Measurements from ENCODE around the gene MUTYH.
"Not testable (repeated sequence)": the region's sequence is repeated elsewhere in the genome, so short reads cannot be mapped to it uniquely, and the experiment has no call there.

Gene MUTYH

GRCh38 chr1:45339789-45340558, at the start of gene MUTYH, which contains the start of gene TOE1:
MUTYH (minus strand) TSS chr1:45340440; CDS start chr1:45334505, 5,935 bp downstream.
TOE1 (plus strand) TSS chr1:45340170; CDS start chr1:45340253, 83 bp downstream.
- DNase-seq (ENCODE audit: low read depth), result peak; percentile 95

DNA sequence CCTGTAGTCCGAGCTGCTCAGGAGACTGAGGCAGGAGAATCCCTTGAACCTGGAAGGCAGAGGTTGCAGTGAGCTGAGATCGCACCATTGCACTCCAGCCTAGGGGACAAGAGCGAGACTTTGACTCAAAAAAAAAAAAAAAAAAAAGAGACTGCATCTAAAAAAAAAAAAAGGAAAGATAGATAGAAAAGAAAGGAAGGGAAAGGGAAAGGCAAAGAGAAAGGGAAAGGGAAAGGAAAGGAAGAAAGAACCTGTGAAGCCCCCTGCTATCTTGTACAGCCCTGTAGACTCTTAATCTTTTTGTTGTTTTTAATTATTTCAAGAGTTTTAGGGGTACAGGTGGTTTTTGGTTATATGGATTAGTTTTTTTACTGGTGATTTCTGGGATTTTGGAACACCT, 46.0 kb upstream of the MUTYH start:
- no peak for DNase-seq (ENCODE audit: low read depth)

- DNase-seq (ENCODE audit: low read depth), result no peak
These were observed 45.1 kb upstream of the MUTYH start for GRCh38 chr1:45385302-45385701.

- not testable (repeated sequence) for DNase-seq (ENCODE audit: low read depth)
These were observed 44.0 kb upstream of the MUTYH start for GRCh38 chr1:45384213-45384612.

DNA sequence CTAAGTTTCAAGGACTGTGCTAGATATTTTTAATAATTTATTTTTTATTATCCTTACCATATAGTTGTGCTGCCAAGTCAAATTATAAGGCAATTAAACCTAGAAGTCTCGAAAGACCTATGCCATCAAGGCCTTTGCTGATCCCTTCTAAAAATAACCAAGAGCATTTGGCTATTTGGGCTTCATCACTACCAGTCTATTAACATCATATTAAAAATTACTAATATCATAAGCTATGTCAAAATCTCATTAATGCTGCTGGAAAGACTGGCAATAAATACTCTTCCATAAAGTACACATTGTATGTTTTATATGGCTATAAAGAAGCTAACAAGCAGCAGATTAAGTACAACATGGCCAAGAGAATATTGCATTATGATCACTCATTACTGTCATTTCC, 43.0 kb upstream of the MUTYH start:
- DNase-seq (ENCODE audit: low read depth), result no peak

DNA sequence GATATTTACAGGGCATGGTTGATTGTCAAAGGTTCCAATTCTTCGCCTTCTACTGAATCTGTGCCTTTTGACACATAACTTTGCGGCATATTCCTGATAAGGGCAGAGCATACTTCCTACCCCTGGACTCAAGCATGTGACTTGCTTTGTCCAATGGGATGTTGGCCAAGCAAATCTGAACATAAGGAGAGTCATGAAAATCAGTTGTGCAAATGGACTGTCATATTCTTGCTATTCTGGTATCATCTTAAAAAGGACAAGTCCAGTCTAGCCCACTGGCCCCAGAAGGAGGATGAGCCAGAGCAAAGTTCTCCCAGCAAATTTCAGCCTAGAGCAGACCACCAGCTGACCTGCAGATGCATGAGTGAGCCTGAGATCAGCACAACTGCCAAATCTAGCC, 41.0 kb upstream of the MUTYH start:
- DNase-seq (ENCODE audit: low read depth), result no peak

DNA sequence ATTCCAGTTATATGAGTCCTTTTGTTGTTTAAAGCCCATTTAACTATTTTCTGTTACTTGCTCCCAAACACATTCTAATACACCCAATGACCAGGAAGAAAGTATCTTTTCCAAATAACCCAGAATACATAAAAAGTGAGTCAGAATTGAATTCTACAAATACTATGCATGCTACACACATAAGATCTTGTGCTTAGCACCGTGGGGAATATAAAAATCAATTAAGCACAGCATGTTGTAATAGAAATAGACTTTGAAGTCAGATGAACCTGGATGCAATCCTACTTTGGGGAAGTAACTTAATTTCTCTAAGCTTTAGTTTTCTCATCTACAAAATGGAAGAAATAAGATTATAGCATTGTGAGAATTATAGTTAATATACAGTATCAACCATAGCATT, 40.5 kb upstream of the MUTYH start:
- no peak for DNase-seq (ENCODE audit: low read depth)

DNA sequence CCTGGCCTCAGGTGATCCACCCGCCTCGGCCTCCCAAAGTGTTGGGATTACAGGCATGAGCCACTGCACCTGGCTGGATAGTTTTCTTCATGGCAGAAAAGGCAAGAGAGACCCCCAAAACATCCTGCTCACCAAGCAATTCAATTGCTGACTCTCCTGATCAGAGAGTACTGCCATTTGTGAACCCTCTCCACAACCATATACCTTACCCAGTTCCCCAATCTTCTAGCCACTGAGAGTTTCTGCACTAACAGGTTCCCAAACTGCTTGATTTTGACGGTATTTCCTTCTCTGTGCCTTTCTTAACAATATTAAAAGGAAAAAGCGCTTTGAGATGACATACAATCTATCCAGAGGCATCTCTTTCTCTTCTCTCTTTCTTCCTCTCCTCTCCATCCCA, 39.9 kb upstream of the MUTYH start:
- no peak for DNase-seq (ENCODE audit: low read depth)

DNA sequence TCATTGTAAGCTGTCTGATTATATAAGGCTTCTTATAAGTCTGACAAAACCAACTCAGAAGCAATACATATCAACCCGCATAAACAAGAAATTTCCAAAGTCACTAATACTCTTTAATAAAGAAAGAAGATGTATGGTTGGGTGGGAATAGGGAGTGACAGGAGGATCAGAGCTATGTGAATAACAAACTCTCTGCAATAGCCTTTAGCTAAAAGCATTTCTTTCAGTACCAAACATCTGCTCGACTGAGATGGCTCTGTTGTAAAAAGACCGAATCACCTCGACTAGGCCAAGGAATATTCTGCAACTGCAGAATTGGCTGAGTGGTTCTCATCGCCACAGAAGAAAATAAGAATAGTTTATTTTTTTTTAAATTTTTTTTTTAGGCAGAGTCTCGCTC, 39.3 kb upstream of the MUTYH start:
- DNase-seq (ENCODE audit: low read depth), result no peak

GRCh38 chr1:45378184-45378583, 37.9 kb upstream of the MUTYH start:
- no peak for DNase-seq (ENCODE audit: low read depth)

DNA sequence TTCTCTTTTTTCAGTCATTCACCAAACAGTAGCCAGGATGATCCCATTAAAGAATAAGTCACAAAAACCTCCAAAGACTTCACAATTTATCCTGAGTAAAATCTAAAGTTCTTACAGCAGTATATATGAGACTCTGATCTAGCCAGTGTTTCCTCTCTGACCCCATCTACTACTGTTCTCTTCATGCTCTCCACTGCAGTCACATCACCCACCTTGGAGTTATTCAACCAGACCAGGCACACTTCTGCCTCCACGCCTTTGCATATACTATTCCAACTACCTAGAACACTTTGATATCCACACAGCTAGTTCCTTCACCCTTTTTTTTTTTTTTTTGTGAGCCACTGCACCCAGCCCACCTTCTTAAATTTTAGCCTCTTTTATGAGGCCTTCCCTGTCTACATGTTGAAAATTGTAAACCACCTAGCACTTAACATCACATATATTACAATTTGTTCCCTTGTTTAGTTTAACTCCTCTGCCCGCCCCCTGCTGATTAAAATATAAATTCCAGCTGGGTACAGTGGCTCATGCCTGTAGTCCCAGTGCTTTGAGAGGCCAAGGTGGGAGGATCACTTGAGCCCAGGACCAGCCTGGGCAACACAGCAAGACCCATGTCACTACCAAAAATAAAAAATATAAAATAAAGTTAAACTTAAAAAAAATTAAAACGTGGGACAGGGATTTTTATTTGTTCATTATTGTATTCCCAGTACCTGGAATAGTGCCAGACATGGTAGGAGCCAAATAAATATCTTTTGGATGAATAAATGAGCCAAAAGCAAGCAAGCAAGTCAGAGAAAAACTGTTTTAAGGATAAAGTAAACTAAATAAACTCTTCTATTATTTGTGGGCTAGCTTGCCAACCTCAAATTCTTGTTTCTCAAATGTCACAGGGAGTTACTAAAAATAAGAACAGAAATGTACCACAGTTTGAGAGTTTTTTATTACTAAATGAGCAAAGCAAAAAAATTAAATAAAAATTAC, 35.2 kb upstream of the MUTYH start:
- no peak for DNase-seq (ENCODE audit: low read depth)

- no peak for DNase-seq (ENCODE audit: low read depth)
These were observed 33.3 kb upstream of the MUTYH start for GRCh38 chr1:45373573-45373972.

DNA sequence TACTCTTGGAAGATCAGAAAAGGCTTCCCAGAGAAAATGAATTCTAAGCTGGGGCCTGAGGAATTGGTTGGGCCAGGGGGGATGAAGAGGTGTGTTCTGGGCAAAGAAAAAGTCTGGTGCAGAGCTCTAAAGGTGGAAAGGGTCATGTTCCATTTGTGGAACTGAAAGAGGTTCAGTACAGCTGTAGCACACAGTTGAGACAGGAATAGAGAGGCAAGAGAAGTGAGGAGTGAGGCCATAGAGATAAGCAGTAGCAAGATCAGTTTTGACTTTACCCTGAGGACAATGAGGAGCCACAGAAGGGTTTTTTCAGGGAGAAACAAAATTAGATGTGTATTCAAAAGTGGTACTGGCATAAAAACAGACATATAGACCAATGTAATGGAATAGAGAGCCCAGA, 30.3 kb upstream of the MUTYH start:
- no peak for DNase-seq (ENCODE audit: low read depth)

GRCh38 chr1:45365051-45365450, 24.8 kb upstream of the MUTYH start:
- DNase-seq (ENCODE audit: low read depth), result no peak

GRCh38 chr1:45364294-45364693, 24.1 kb upstream of the MUTYH start:
- DNase-seq (ENCODE audit: low read depth), result no peak

DNA sequence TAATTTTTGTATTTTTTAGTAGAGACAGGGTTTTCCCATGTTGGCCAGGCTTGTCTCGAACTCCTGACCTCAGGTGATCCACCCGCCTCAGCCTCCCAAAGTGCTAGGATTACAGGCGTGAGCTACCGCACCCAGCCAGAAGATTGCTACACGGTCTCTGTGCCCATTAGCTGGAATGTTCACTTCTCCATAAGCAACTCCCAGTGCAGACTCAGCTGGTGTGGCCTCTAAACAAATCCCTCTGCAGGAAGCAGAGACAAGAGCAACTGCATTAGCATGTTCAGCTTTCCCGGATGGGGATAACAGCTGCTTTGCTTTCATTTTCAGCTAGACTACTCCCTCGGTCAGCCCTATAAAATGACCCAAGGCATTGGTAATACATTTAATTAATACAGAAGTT, 20.7 kb upstream of the MUTYH start:
- not testable (repeated sequence) for DNase-seq (ENCODE audit: low read depth)

DNA sequence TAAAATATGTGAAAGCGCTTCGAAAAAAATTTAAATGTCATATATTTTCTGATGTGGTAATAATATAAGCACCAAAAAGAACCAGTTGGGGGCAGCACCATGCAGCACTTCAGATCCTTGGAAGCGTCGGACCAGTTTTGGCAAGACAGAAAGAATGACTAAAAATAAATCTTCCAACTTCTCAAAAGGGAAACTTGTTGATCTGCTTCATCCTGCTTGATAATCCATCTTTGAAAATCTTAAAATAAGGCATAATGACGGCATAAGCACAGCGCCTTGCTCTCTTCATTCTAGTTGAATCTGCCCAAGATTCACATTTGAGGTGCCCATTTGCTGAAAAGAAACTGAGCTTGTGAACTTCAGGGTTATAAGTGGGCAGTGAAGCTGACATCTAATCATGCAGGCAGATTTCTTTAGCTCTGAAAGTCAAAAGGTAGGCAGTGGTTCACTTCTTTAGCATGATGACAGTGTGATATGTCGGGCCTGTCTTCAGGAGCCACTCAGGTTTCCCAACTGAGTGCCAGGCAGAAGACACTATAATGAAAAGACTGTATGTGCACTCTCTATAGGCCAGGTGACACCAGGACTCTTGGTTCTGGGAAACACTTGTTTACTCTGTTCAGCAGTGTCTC, 19.8 kb upstream of the MUTYH start:
- DNase-seq (ENCODE audit: low read depth), result no peak

DNA sequence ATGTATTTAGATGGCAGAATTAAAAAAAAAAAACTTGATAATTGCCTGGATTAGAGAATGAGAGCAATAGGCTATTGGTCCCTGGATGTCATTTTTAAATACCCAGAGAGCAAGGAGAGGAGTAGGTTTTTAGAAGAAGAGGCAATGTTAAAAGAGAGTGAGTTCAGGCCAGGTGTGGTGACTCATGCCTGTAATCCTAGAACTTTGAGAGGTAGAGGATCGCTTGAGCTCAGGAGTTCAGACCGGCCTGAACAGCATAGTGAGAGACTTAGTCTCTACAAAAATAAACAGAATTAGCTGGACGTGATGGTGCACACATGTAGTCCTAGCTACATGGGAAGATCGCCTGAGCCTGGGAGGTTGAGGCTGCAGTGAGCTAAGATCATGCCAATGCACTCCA, 15.9 kb upstream of the MUTYH start:
- DNase-seq (ENCODE audit: low read depth), result no peak

- DNase-seq (ENCODE audit: low read depth), result no peak
These were observed 15.4 kb upstream of the MUTYH start for GRCh38 chr1:45355683-45356082.

DNA sequence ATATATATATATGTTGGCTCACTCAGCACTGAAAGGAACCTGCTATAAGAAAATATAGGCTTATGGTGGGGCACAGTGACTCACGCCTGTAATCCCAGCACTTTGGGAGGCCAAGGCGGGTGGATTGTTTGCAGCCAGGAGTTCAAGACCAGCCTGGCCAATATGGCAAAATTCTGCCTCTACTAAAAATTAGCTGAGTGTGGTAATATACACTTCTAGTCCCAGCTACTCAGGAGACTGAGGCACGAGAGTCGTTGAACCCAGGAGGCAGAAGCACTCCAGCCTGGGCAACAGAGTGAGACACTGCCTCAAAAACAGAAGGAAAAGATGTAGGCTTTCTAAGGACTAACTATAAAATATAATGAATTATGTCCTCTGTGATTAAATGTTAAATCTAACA, 14.6 kb upstream of the MUTYH start:
- no peak for DNase-seq (ENCODE audit: low read depth)

DNA sequence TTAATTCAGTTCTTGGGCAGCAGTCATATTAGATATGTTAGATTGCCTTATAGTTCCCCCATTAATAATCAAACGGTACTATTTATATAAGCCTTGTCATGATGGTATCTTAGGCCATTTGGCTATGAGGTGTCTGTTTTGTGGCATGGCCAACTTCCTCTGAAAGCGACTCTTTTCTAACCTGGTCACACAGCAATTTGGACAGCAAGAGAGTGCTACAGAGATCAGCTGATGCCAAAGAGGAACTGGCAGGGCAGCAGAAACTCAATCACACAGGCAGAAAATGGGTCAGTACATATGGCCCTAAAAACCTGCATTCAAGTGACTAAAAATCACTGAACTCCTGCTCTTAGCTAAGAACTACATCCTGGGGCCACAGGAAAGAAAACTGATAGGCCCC, 13.4 kb upstream of the MUTYH start:
- no peak for DNase-seq (ENCODE audit: low read depth)

- no peak for DNase-seq (ENCODE audit: low read depth)
These were observed 11.3 kb upstream of the MUTYH start for GRCh38 chr1:45351508-45351907.
